ENCODE data around the gene RNF141. TPM values are rescaled to one million over a fixed set of nuclear protein-coding genes. Genes with fewer than 3 reads are reported as not detected.

RNF141 gene
- total and polyA plus RNA-seq, 2 donors (not counting 3 experiments of a cell fraction or from before 2014, with no cell fraction given): 9.4 to 32.4 TPM

GRCh38 chr11:10524471-10524870, 16.5 kb downstream of the RNF141 start:
- Histone ChIP-seq H3K9ac (replicated peaks; ENCODE audit: extremely low read depth, insufficient read depth, low read length) (peak overlapping the region; percentile 72), H3K27ac (ENCODE audit: insufficient read depth, low read depth, low read length) (peak overlapping the region; percentile 72), H3K9me3 (replicated peaks; ENCODE audit: control insufficient read depth, insufficient read depth, low read length) (no peaks in the 10 kb centered on the region), H3K4me2 (ENCODE audit: insufficient read depth, low read length) (peak overlapping the region; percentile 73), H3K36me3 (ENCODE audit: control insufficient read depth in 2 of 2, extremely low read depth in 1 of 2, insufficient read depth in 2 of 2, low read length in 2 of 2) (peaks cover 0 to 5% of the 10 kb centered on the region in 2 experiments), H2AFZ (ENCODE audit: low read depth, low read length) (no peak overlapping the region), H3K4me3 (replicated peaks in 1 of 3; ENCODE audit: insufficient read depth in 1 of 3, low read depth in 1 of 3, low read length in 3 of 3) (no peak overlapping the region), H3K27me3 (ENCODE audit: control insufficient read depth in 2 of 2, insufficient read depth in 2 of 2, low read length in 2 of 2) (no peaks in the 10 kb centered on the region), H3K79me2 (ENCODE audit: control insufficient read depth, insufficient read depth, low read length) (no peaks in the 10 kb centered on the region), H3K9me1 (replicated peaks; ENCODE audit: control insufficient read depth, extremely low read depth, insufficient read depth, low read length) (no peaks in the 10 kb centered on the region), H4K20me1 (replicated peaks; ENCODE audit: control insufficient read depth, extremely low read depth, insufficient read depth, low read length) (no peaks in the 10 kb centered on the region), H3K4me1 (ENCODE audit: control insufficient read depth, extremely low read depth, insufficient read depth, low read length) (peaks cover 65% of the 10 kb centered on the region)
- intact Hi-C loops (cut with micrococcal nuclease) (loop anchor here (1.0 kb wide), 1 partner anchor 17 kb away; the partner anchor contains the start of gene RNF141), dilution Hi-C loops (cut with MboI; ENCODE audit: extremely low pct_ligation_motif_present, low sequenced_read_pairs) (no loop called here)
- no TSS peak for BruUV-seq (replicated peaks)
- TF ChIP-seq MYC (IDR thresholded peaks at IDR 0.05; ENCODE audit: low read depth, low read length) (no peak), GATA2 (IDR thresholded peaks at IDR 0.05; ENCODE audit: insufficient read depth, insufficient read length, low read depth, low read length) (no peak), MAX (IDR thresholded peaks at IDR 0.05; ENCODE audit: insufficient read depth, insufficient read length) (no peak), POLR2A (IDR thresholded peaks at IDR 0.05; ENCODE audit: low read depth, low read length) (no peak), FOS (IDR thresholded peaks at IDR 0.05; ENCODE audit: borderline replicate concordance, insufficient read depth, low read length) (peak; percentile 46), JUN (IDR thresholded peaks at IDR 0.05; ENCODE audit: borderline replicate concordance, insufficient read depth, insufficient read length, low read depth) (peak; percentile 91), EZH2 (IDR thresholded peaks at IDR 0.05; ENCODE audit: borderline replicate concordance, low read depth, low read length, severe bottlenecking) (no peak), POLR2AphosphoS5 (IDR thresholded peaks at IDR 0.05; ENCODE audit: insufficient read depth, low read depth, low read length) (peak; percentile 69)
- TF ChIP-seq, protein P1, sequence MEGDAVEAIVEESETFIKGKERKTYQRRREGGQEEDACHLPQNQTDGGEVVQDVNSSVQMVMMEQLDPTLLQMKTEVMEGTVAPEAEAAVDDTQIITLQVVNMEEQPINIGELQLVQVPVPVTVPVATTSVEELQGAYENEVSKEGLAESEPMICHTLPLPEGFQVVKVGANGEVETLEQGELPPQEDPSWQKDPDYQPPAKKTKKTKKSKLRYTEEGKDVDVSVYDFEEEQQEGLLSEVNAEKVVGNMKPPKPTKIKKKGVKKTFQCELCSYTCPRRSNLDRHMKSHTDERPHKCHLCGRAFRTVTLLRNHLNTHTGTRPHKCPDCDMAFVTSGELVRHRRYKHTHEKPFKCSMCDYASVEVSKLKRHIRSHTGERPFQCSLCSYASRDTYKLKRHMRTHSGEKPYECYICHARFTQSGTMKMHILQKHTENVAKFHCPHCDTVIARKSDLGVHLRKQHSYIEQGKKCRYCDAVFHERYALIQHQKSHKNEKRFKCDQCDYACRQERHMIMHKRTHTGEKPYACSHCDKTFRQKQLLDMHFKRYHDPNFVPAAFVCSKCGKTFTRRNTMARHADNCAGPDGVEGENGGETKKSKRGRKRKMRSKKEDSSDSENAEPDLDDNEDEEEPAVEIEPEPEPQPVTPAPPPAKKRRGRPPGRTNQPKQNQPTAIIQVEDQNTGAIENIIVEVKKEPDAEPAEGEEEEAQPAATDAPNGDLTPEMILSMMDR (IDR thresholded peaks at IDR 0.05; ENCODE audit: extremely low read depth in 1 of 2, insufficient read depth in 1 of 2, low read depth in 1 of 2, low read length in 2 of 2): no peak
- DNase-seq (ENCODE audit: low read depth, low spot score) (peak; percentile 93), FAIRE-seq (peak; percentile 63)
- CTCF ChIA-PET: no interaction called here
- POLR2A ChIA-PET: no interaction called here
